GM23338 (cell line): Measurements from ENCODE around the gene CD79A. TPM values are rescaled to one million over a fixed set of nuclear protein-coding genes. Genes with fewer than 3 reads are reported as not detected.

Source experiments
- ATAC-seq: fragments of 200-7000 bp; cut with Tn5 transposase; 3 replicates; pipeline ENCODE4 v1.9.1; 2020
- DNase-seq: peaks from one replicate; pipeline ENCODE4 v3.0.0-alpha.2; 2015; ENCODE audit warnings: low spot score
- H2AFZ ChIP-seq: fragments of 200-600 bp; sonication (generic); 2 replicates; pipeline ENCODE4 v1.8.0; 2016; ENCODE audit warnings: antibody characterized with exemption, mild to moderate bottlenecking, moderate library complexity
- H3F3A ChIP-seq: fragments of 200-600 bp; sonication (generic); replicated peaks from 2 replicates; pipeline ENCODE4 v1.8.0; 2017; ENCODE audit warnings: antibody characterized with exemption, mixed run types, low read depth
- H3K27ac ChIP-seq: fragments of 200-600 bp; sonication (generic); 2 replicates; pipeline ENCODE4 v1.6.1; 2016; ENCODE audit warnings: low read depth
- H3K27me3 ChIP-seq: fragments of 200-600 bp; sonication (generic); 2 replicates; pipeline ENCODE4 v1.8.0; 2016; ENCODE audit warnings: mild to moderate bottlenecking, mixed run types, moderate library complexity; ENCODE audit not compliant: insufficient read depth
- H3K36me3 ChIP-seq: fragments of 200-600 bp; sonication (generic); 2 replicates; pipeline ENCODE4 v1.8.0; 2016; ENCODE audit warnings: mild to moderate bottlenecking; ENCODE audit not compliant: insufficient read depth
- H3K4me1 ChIP-seq: fragments of 200-600 bp; sonication (generic); 2 replicates; pipeline ENCODE4 v1.8.0; 2016; ENCODE audit warnings: mild to moderate bottlenecking, moderate library complexity; ENCODE audit not compliant: insufficient read depth
- H3K4me2 ChIP-seq: fragments of 200-600 bp; sonication (generic); 2 replicates; pipeline ENCODE4 v1.7.1; 2017; ENCODE audit warnings: mixed run types
- H3K4me3 ChIP-seq: fragments of 200-600 bp; sonication (generic); 2 replicates; pipeline ENCODE4 v1.6.1; 2016; ENCODE audit warnings: mixed run types
- H3K79me2 ChIP-seq: fragments of 200-600 bp; sonication (generic); replicated peaks from 2 replicates; pipeline ENCODE4 v1.8.0; 2017; ENCODE audit warnings: mild to moderate bottlenecking; ENCODE audit not compliant: insufficient read depth
- H3K9me2 ChIP-seq: fragments of 200-600 bp; sonication (generic); 2 replicates; pipeline ENCODE4 v1.8.0; 2017; ENCODE audit not compliant: insufficient read depth
- H4K20me1 ChIP-seq: fragments of 200-600 bp; sonication (generic); replicated peaks from 2 replicates; pipeline ENCODE4 v1.8.0; 2017; ENCODE audit warnings: mild to moderate bottlenecking; ENCODE audit not compliant: insufficient read depth
- H3K27ac Mint-ChIP-seq: 2 replicates; pipeline ENCODE4 v1.8.0; 2020; ENCODE audit warnings: inconsistent platforms, mild to moderate bottlenecking, moderate library complexity, mixed read lengths
- H3K27me3 Mint-ChIP-seq: 3 replicates; pipeline ENCODE4 v1.8.0; 2022; ENCODE audit warnings: low read depth, mild to moderate bottlenecking, moderate library complexity, mixed read lengths, inconsistent platforms; ENCODE audit not compliant: insufficient read depth, poor library complexity
- H3K36me3 Mint-ChIP-seq: 3 replicates; pipeline ENCODE4 v1.8.0; 2021; ENCODE audit warnings: low read depth, mild to moderate bottlenecking, inconsistent platforms, moderate library complexity, mixed read lengths
- H3K4me1 Mint-ChIP-seq: 3 replicates; pipeline ENCODE4 v1.8.0; 2020; ENCODE audit warnings: mild to moderate bottlenecking, inconsistent platforms, mixed read lengths
- H3K4me3 Mint-ChIP-seq: 3 replicates; pipeline ENCODE4 v1.8.0; 2021; ENCODE audit warnings: moderate library complexity, mild to moderate bottlenecking, inconsistent platforms, mixed read lengths
- H3K9me3 Mint-ChIP-seq: 3 replicates; pipeline ENCODE4 v1.8.0; 2020; ENCODE audit warnings: moderate library complexity, mild to moderate bottlenecking, inconsistent platforms, mixed read lengths
- CREB1 ChIP-seq: fragments of 250-450 bp; sonication (Bioruptor Pico); IDR thresholded peaks from 2 replicates; pipeline ENCODE4 v1.5.0; 2020; ENCODE audit warnings: low read depth, mild to moderate bottlenecking, moderate library complexity
- ETS1 ChIP-seq: IDR thresholded peaks from 2 replicates; pipeline ENCODE4 v1.6.1; 2016; ENCODE audit warnings: antibody characterized with exemption
- EZH2 ChIP-seq: fragments of 200-600 bp; sonication (generic); IDR thresholded peaks from one replicate; pipeline ENCODE4 v1.8.0; 2017; ENCODE audit warnings: antibody characterized with exemption, mild to moderate bottlenecking, low read depth; ENCODE audit not compliant: unreplicated experiment
- EZH2phosphoT487 ChIP-seq: fragments of 200-600 bp; sonication (generic); IDR thresholded peaks from one replicate; pipeline ENCODE4 v1.8.1; 2018; ENCODE audit warnings: antibody characterized with exemption; ENCODE audit not compliant: unreplicated experiment
- POLR2AphosphoS5 ChIP-seq: IDR thresholded peaks from 2 replicates; pipeline ENCODE4 v1.6.1; 2016; ENCODE audit warnings: antibody characterized with exemption, low read depth
- STAT1 ChIP-seq: IDR thresholded peaks from one replicate; pipeline ENCODE4 v1.6.1; 2016; ENCODE audit warnings: antibody characterized with exemption; ENCODE audit not compliant: unreplicated experiment
- ZNF114 ChIP-seq: fragments of 250-450 bp; sonication (Bioruptor Pico); IDR thresholded peaks from 2 replicates; pipeline ENCODE4 v1.5.0; 2020; ENCODE audit warnings: mild to moderate bottlenecking, moderate library complexity
- ZNF331 ChIP-seq: fragments of 250-450 bp; sonication (Bioruptor Pico); IDR thresholded peaks from 2 replicates; pipeline ENCODE4 v1.5.0; 2020; ENCODE audit warnings: low read depth, mild to moderate bottlenecking, moderate library complexity
- ZNF462 ChIP-seq: fragments of 250-450 bp; sonication (Bioruptor Pico); IDR thresholded peaks from 2 replicates; pipeline ENCODE4 v1.5.0; 2020; ENCODE audit warnings: mild to moderate bottlenecking, moderate library complexity
- polyA plus RNA-seq: library from polyadenylated mRNA; unstranded; fragments of >200 nt; fragmentation: Nextera tagmentation; extraction: Ambion mirVana; gene quantifications from 2 replicates; pipeline ENCODE4 v1.2.1, GENCODE V29; 2016
- total RNA-seq: library from RNA; depleted of rRNA; stranded (reverse); fragments of >200 nt; shearing (Covaris generic); gene quantifications from 2 replicates; pipeline ENCODE4 v1.2.3, GENCODE V29; 2014
- TF ChIP-seq, protein P1 (sequence below), 2 experiments: fragments of 200-600 bp in 1 of 2; sonication (generic) in 1 of 2; conservative IDR thresholded peaks; 2 replicates each; pipeline versions ENCODE4 v1.5.1 to v1.6.1; 2016 to 2017; ENCODE audit warnings: antibody characterized with exemption in 2 of 2, low read depth in 2 of 2, mild to moderate bottlenecking in 2 of 2, moderate library complexity in 1 of 2

CD79A gene
- total and polyA plus RNA-seq, 2 experiments from 2014 or later: 0.27 TPM; not detected in 1

GRCh38 chr19:41860419-41861115 lies 16.5 kb upstream of the CD79A start:
- Histone ChIP-seq H3K27me3 (no peaks in the 10 kb centered on the region), H4K20me1 (peaks cover 43% of the 10 kb centered on the region), H3K27ac (peak overlapping the region; percentile 98), H2AFZ (no peak overlapping the region), H3K9me2 (no peaks in the 10 kb centered on the region), H3K4me1 (peaks cover 38% of the 10 kb centered on the region), H3K79me2 (peaks cover 53% of the 10 kb centered on the region), H3F3A (peaks cover 49% of the 10 kb centered on the region), H3K4me3 (peak overlapping the region; percentile 69), H3K4me2 (peak overlapping the region; percentile 99), H3K36me3 (peaks cover 48% of the 10 kb centered on the region)
- DNase-seq: no peak
- H3K27me3 Mint-ChIP-seq: peaks cover 28% of the 10 kb centered on the region
- no peak for TF ChIP-seq ZNF462
- no peak for TF ChIP-seq ZNF114 (CRISPR knock-in tag)
- TF ChIP-seq ZNF331: no peak
- no peak for TF ChIP-seq CREB1 (CRISPR knock-in tag)
- TF ChIP-seq STAT1: no peak
- no peak for TF ChIP-seq EZH2
- TF ChIP-seq, protein P1, sequence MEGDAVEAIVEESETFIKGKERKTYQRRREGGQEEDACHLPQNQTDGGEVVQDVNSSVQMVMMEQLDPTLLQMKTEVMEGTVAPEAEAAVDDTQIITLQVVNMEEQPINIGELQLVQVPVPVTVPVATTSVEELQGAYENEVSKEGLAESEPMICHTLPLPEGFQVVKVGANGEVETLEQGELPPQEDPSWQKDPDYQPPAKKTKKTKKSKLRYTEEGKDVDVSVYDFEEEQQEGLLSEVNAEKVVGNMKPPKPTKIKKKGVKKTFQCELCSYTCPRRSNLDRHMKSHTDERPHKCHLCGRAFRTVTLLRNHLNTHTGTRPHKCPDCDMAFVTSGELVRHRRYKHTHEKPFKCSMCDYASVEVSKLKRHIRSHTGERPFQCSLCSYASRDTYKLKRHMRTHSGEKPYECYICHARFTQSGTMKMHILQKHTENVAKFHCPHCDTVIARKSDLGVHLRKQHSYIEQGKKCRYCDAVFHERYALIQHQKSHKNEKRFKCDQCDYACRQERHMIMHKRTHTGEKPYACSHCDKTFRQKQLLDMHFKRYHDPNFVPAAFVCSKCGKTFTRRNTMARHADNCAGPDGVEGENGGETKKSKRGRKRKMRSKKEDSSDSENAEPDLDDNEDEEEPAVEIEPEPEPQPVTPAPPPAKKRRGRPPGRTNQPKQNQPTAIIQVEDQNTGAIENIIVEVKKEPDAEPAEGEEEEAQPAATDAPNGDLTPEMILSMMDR (conservative IDR thresholded peaks at IDR 0.05; ENCODE audit: low read depth in 2 of 2): no peak
- no peak for TF ChIP-seq POLR2AphosphoS5
- TF ChIP-seq EZH2phosphoT487: no peak
- no peak for TF ChIP-seq ETS1
- peak overlapping the region; percentile 85 for H3K4me3 Mint-ChIP-seq
- peaks cover 52% of the 10 kb centered on the region for H3K36me3 Mint-ChIP-seq
- no peak for ATAC-seq
- peaks cover 3% of the 10 kb centered on the region; the same call in 1 of the 3 replicates for H3K9me3 Mint-ChIP-seq
- peak overlapping the region; percentile 99 for H3K27ac Mint-ChIP-seq
- H3K4me1 Mint-ChIP-seq: peaks cover 42% of the 10 kb centered on the region
